UCSD-AML1 (cell line): ENCODE results near the gene PKD1.
"Not testable (repeated sequence)": the region's sequence is repeated elsewhere in the genome, so short reads cannot be mapped to it uniquely, and the experiment has no call there.

Experiments
- DNase-seq: peaks from one replicate; lab custom pipeline; 2025; ENCODE audit not compliant: unreplicated experiment; lab: John Stamatoyannopoulos, UW

PKD1 gene

GRCh38 chr16:2110332-2111008, 25.2 kb downstream of the PKD1 start:
- DNase-seq = not testable (repeated sequence)

GRCh38 chr16:2109872-2110271, 25.8 kb downstream of the PKD1 start:
- not testable (repeated sequence) for DNase-seq

GRCh38 chr16:2109271-2109580, 26.5 kb downstream of the PKD1 start:
- DNase-seq = not testable (repeated sequence)

- DNase-seq = not testable (repeated sequence)
Measured at GRCh38 chr16:2108446-2109270, 27.0 kb downstream of the PKD1 start.

GRCh38 chr16:2107791-2108125, 27.9 kb downstream of the PKD1 start:
- not testable (repeated sequence) for DNase-seq

GRCh38 chr16:2107121-2107790, 28.4 kb downstream of the PKD1 start:
- not testable (repeated sequence) for DNase-seq

- DNase-seq = not testable (repeated sequence)
Measured at GRCh38 chr16:2106211-2106610, 29.5 kb downstream of the PKD1 start.

GRCh38 chr16:2105769-2106168, 29.9 kb downstream of the PKD1 start:
- DNase-seq = not testable (repeated sequence)

GRCh38 chr16:2105291-2105690, 30.4 kb downstream of the PKD1 start:
- DNase-seq = not testable (repeated sequence)

- not testable (repeated sequence) for DNase-seq
Measured at GRCh38 chr16:2104464-2104863, 31.2 kb downstream of the PKD1 start.

- no peak for DNase-seq
Measured at GRCh38 chr16:2102471-2102870, 33.2 kb downstream of the PKD1 start.

- DNase-seq = not testable (repeated sequence)
Measured at GRCh38 chr16:2101581-2101980, 34.1 kb downstream of the PKD1 start.

GRCh38 chr16:2097689-2098088, 38.0 kb downstream of the PKD1 start:
- not testable (repeated sequence) for DNase-seq

GRCh38 chr16:2096853-2097595, 38.7 kb downstream of the PKD1 start:
- no peak for DNase-seq

GRCh38 chr16:2095918-2096582, 39.6 kb downstream of the PKD1 start:
- no peak for DNase-seq

GRCh38 chr16:2095315-2095853, 40.3 kb downstream of the PKD1 start:
- DNase-seq = no peak

GRCh38 chr16:2093793-2094192, 41.9 kb downstream of the PKD1 start:
- DNase-seq = no peak

- DNase-seq = no peak
Measured at GRCh38 chr16:2092866-2093265, 42.8 kb downstream of the PKD1 start.

GRCh38 chr16:2092256-2092620, 43.5 kb downstream of the PKD1 start:
- DNase-seq = no peak

- DNase-seq = no peak
Measured at GRCh38 chr16:2091547-2092255, 44.0 kb downstream of the PKD1 start.
